NCI-H446 (cell line): ENCODE measurements around the gene TRPT1.

Experiments
- DNase-seq, 2 experiments: peaks; one replicate each; lab custom pipeline; 2025; lab: John Stamatoyannopoulos, UW

Gene TRPT1

DNA sequence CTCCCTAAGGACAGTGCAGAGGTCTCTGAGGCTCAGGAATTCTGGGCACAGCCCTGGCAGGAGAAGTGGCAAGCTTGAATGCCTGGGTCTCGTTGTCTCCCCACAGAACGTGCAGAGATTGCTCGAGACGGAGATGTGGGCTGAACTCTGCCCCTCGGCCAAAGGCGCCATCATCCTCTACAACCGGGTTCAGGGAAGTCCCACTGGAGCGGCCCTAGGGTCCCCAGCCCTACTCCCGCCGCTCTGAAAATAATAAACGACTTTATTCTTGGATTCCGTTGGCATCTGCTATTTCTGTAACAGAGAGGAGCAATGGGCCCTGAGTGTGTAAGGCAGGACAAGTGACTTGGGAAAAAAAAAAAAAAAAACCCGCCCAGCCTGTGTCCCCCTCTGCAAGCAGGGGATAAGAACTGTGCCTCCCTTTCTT, 3.8 kb upstream of the TRPT1 start:
- no peak for DNase-seq

DNA sequence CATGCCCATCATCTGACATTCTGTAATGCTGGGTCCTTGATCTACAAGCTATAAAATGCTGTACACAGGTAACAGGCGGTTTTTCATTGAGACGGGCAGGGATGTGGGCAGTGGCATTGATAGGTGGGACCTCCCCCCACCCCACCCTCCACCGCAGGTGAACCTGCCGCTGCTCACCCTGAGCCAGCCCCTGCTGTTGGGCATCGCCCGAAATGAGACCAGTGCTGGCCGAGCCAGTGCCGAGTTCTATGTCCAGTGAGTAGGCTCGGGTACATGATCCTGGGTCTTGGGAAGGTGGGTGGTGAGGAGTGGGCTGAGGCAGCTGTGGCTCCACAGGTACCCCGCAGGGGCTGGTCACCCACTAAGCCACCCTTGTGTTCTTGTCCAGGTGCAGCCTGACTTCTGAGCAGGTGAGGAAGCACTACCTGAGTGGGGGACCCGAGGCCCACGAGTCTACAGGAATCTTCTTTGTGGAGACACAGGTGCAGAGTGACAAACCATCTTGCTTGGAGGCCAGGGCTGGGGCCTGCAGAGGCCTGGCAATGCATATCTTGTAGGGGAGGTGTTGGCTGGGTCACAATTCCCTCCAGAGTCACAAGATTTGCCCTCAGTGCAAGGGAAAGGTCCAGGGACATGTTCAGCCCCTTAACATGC, 3.2 kb upstream of the TRPT1 start:
- no peak for DNase-seq

DNA sequence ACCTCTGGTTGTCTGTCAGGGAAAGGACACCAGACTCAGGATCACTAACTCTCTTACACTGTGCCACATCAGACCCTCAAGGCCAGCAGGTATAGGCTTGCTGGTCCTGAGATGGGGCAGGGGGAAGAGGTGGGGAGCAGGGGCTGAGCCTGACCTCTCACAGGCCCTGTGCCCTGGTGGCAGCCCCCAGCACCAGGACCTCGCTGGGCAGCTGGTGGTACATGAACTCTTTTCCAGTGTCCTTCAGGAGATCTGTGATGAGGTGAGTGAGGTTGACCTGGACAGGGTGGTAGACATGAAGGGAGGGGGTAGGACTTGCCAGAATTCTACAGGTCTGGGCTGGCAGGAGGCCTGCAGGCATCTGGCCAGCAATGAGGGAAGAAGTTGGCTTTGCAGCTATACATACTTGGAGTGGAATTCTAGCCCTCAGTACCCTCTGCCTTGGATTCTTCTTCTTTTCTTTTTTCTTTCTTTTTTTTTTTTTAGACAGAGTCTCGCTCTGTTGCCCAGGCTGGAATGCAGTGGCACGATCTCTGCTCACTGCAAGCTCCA, 1.5 kb upstream of the TRPT1 start:
- peak in 1 of 2 experiments; percentile 50 for DNase-seq

GRCh38 chr11:64226507-64227051, 593 bp upstream of the TRPT1 start:
- DNase-seq = peak in 1 of 2 experiments; percentile 37

- no peak for DNase-seq
These were observed 937 bp downstream of the TRPT1 start for GRCh38 chr11:64224891-64225607.

DNA sequence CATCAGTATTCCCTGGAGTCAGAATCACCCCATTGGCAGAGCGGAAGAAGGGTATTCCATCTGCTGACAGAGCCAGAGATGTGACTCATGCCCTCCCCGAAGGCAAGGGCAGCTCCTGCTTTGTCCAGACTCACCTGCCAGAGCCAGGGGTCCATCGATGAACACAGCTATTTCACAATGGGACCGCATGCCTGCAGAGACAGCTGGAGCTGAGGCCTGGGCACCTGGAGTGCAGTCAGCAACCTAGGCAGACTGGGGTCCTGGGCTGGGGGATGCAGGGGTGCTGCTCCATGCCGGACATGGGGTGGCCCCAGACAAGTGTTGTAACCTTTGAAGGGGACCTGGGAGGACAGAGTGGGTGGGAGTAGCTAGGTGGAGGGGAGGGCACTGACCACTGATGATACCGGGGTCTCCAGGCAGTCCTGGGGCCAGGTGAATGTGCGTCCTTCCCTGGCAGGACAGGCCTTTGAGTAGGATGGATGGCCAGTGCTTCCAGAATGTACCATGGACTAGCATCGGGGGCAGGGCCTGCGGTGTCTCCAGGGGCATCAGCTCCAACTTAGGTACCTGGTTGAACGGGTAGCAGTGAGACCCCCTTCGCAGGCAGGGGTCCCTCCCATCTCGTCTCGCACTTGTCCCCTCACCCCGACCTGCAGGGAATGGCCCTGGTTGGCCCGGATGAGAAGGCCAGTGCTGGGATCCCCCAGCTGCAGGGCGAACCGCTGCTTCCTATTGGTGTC, 1.7 kb downstream of the TRPT1 start:
- no peak for DNase-seq

- DNase-seq = no peak
These were observed 2.9 kb downstream of the TRPT1 start for GRCh38 chr11:64223001-64223651.

DNA sequence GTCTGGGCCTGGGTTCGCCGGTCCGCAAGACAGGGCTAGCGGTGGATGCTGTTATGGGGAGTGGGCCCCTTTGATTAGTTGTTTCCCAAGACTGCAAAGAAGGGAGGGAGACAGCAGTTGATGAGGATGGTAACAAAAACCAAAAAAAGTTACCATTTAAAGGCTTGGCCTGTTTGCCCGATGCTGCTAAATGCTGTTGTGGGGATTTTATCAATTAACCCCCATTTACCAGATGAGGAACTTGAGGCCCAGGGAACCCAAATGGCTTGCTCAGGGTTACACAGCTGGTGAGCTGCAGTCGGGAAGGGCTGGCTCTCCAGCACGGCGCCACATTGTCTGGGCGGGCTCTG, 3.4 kb downstream of the TRPT1 start:
- no peak for DNase-seq

DNA sequence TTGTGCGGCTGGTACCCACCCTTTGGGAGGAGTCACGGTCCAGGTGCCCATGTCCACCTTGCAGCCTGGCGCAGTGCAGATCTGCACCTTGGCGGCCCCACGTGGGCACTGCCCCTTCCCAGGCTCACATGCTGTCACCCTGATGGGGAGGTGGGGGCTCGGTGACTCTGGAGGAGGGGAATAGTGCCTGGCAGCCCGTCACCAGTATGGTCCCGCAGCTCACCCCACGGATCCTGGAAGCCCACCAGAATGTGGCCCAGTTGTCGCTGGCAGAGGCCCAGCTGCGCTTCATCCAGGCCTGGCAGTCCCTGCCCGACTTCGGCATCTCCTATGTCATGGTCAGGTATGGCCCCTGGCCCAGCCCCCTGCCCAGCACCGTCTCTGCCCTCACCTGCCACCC, 5.2 kb downstream of the TRPT1 start:
- no peak for DNase-seq

GRCh38 chr11:64220271-64220670, 5.7 kb downstream of the TRPT1 start:
- no peak for DNase-seq

DNA sequence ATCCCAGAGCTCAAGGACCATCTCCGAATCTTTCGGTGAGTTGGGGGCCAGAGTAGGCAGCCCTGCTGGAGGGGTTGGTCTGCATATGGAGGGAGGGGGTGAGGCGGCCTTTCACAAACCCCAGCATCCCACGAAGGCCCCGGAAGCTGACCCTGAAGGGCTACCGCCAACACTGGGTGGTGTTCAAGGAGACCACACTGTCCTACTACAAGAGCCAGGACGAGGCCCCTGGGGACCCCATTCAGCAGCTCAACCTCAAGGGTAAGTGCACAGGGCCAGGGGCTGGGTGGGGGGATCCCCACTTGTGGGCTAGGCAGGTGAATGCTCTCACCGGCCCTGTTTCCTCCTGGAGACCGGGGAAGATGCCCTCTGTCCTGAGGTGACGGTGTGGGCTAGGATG, 6.2 kb downstream of the TRPT1 start:
- no peak for DNase-seq

GRCh38 chr11:64219354-64219684, 6.7 kb downstream of the TRPT1 start:
- DNase-seq = no peak

DNA sequence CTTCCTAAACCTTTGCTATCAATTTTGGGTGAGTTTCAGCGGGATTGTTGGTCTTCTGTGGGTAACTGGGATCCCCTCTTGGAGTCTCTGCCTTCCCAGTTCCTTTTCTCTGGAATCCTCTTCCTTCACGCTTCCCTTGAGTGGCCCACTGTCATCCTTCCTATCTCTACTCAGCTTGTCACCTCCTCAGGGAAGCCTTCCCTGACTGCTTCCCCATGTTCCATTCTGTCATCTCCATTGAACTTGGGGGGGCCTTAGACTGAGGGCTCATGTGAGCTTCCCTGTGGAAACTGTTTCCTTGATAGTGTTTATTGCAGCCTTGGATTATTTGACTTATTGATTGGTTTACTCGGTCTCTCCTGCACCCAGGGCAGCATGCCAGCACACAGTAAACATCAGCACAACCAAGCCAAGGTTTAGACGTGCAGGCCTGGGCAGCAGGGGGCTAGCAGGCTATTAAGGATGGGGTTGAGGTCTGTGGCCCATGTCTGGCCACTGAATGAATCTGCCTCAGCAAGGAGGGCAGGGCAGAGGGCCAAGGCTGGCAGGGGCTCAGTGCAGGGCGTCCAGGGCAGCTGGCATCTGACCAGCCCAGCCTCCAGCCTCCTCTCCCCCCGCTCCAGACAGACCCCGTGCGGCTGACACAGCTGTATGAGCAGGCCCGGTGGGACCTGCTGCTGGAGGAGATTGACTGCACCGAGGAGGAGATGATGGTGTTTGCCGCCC, 7.2 kb downstream of the TRPT1 start:
- DNase-seq = no peak

DNA sequence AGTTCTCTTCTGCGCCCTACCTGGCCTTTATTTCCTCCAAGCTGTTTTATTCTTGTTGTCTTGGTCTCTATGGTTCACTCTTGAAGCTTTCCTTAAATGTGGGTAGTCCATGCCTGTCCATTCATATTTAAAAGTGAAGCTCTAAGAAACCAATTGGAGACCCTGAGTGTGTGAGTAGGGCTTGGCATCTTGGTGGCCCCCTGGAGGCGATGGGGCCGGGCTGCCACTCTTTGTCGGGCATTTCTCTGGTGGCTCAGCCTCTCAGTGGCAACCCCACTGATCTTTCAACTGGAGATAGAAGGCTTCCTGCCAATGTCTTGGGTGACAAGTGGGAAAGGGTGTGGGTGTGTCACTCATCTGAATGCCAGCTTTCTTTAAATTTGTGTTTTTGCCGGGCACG, 9.1 kb downstream of the TRPT1 start:
- no peak for DNase-seq

DNA sequence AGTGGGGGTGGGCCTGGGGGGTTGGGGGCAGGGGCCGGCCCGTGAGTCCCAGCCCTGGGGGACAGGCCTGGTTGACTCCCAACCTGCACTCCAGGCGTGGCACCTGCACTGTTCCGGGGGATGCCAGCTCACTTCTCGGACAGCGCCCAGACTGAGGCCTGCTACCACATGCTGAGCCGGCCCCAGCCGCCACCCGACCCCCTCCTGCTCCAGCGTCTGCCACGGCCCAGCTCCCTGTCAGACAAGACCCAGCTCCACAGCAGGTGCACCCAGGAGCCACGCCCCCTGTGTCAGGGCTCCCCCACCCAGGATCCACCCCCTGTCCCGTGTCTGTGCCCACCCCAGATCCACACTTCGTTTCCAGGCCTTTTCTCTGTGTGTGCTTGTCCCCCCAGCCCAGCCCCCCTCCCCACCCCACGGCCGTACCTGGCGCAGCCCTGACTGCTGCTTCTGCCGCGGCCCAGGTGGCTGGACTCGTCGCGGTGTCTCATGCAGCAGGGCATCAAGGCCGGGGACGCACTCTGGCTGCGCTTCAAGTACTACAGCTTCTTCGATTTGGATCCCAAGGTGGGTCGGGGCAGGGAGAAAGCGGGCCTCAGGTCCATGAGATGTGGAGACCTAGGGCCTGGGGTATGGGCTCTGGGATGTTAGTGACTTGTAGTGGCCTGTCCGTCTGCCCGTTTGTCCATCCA, 14.7 kb downstream of the TRPT1 start:
- DNase-seq = no peak

- DNase-seq = peak in 1 of 2 experiments; percentile 53
These were observed 15.5 kb downstream of the TRPT1 start for GRCh38 chr11:64210301-64211020.

DNA sequence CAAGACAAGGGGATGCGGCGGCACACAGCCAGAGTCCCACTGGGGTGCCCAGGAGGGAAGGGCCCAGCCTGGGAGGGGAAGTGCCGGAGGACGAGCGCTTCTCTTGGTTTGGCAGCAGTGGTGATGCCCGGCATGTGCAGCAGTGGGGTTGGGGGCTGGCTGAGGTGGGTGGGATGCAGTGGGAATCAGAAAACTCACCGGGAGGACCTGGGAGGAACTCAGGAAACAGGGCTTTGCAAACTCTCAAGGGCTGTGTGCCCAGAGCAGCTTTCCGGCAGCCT, 16.5 kb downstream of the TRPT1 start:
- no peak for DNase-seq

- DNase-seq = no peak
These were observed 17.0 kb downstream of the TRPT1 start for GRCh38 chr11:64208796-64209562.

DNA sequence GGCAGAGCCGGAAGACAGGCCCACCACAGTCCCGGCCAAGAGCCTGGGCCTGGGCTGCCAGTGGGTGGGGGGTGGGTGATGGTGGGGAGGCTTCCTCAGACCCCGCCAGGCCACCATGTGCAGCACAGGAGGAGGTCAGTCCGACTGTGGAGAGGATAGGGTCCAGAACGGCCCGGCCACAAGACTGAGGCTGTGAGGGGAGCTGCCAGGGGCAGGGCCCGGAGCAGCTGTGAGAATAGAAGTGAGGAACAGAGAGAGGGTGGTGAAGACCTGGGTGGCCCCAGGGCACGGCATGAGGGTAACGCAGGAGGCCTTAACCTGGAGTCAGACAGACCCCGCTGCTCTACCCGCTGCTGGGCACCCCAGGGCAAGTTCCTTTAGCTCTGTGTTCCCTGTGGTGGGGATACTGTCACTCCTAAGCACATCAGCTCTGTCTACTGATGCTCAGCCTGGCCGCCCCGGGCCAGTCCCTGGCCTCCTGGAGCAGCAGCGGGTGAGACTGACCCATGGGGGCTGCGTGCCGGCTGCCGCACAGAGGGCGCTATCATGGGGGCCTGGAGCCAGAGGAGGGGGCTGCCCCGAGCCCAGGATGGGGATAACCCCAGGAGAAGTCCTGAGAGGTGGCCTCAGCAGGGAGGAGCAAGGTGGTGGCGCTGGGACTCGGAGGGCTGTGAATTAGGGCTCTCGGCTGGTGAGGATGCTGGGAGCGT, 17.7 kb downstream of the TRPT1 start:
- DNase-seq = no peak
